UCSD-AML1 (cell line): ENCODE measurements around the gene AGAP1.

Experiments
- DNase-seq: peaks from one replicate; lab custom pipeline; 2025; ENCODE audit not compliant: unreplicated experiment; lab: John Stamatoyannopoulos, UW

Gene AGAP1

DNA sequence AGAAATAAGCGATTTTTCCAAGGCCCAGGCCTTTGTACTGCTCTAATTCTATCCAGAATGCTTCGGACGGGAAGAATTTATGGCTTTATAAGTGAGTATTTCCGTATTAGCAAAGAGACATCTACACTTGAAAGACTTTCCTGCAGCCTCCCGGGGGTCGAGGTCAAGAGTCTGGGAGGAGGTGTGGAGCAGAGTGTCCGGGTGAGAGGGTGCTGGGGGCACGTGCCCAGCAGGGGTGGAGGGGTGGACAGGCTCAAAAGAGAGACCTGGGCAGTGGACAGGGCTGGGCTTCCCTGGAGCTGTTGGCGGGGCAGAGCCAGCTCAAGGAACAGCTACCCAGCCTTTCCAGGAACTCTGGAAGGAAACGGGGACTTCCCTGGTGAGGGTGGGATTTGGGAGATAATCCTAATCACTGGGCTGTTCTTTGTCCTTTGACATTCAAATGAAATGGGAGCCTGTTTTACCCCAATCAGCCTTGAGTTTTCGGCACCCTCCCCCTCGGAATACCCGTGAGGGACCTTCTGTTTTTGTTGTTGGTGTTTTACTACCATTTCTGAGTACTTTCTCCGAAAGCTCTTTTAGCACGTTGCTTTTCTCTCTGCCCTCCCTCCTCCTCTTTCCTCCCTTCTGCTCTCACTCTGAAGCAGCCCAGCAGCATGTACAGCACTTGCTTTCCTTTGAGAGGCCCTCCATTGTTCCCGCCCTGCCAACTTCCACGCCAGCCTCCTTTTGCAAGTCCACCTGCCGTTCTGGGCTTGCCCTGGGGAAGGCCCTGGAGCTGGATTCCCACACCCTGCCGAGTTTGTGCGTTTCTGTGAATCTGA, 164.7 kb downstream of the AGAP1 start:
- DNase-seq = no peak

DNA sequence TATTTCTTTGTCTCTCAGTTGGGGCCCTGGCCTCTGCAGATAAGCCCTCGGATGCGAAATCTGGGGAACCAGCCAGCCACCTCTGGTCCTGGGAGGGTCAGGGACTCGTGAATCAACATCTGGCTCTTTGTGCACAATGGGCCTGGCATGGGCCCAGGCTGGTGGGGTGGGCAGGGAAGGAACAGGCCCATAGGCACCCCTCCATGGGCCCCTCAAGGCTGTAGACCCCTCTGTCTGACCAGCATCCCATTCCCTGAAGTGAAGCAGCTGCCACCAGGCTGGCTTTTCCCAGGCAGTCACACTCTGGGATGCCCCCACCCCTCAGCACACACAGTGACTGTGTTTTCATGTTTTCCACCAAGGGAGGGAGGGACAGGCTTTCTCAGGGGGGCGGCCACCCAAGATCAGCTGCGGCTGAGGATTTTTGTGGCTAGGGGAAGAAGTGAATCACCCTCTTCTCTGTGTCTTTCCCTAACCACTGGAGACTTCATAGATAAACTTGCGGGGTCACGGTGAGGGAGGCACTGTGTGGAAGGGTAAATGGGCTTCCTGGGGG, 166.0 kb downstream of the AGAP1 start:
- DNase-seq = no peak

GRCh38 chr2:235660484-235661082, 166.7 kb downstream of the AGAP1 start:
- no peak for DNase-seq

GRCh38 chr2:235661167-235661937, 167.5 kb downstream of the AGAP1 start:
- no peak for DNase-seq

GRCh38 chr2:235661952-235662351, 168.1 kb downstream of the AGAP1 start:
- no peak for DNase-seq

GRCh38 chr2:235663875-235664274, 170.0 kb downstream of the AGAP1 start:
- no peak for DNase-seq

- DNase-seq = no peak
These were observed 171.9 kb downstream of the AGAP1 start for GRCh38 chr2:235665661-235666212.

- no peak for DNase-seq
These were observed 172.5 kb downstream of the AGAP1 start for GRCh38 chr2:235666213-235666781.

- DNase-seq = no peak
These were observed 174.9 kb downstream of the AGAP1 start for GRCh38 chr2:235668782-235669181.

DNA sequence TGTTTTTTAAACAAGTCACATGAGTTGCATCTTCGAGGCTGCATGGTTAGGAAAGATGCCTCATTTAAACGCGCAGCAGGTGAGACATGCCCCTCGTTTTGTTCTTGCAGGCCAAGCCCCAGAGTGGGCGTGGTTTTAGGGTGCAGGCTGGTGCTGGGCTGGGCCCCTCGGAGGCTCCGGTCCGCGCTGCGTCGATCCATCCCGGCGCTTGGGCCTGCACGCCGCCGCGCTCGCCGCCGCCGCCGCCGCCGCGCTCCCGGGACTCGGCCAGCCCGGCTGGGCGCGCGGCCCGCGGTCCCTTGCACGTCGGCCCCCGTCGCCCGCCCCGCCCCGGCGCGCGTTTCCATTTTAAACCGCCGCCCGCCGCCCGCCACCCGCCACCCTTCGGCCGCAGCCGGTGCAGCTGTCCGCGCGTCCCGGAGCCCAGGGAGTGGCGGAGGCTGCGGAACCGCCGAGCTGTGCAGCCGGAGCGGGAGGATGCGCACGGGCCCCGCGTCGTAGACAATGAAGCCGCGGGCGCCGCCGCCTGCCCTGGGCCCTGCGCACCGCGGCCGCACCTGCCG, 175.5 kb downstream of the AGAP1 start:
- no peak for DNase-seq

GRCh38 chr2:235669983-235670962, 176.4 kb downstream of the AGAP1 start:
- DNase-seq = no peak

- DNase-seq = peak; percentile 17
These were observed 177.3 kb downstream of the AGAP1 start for GRCh38 chr2:235670974-235671787.

DNA sequence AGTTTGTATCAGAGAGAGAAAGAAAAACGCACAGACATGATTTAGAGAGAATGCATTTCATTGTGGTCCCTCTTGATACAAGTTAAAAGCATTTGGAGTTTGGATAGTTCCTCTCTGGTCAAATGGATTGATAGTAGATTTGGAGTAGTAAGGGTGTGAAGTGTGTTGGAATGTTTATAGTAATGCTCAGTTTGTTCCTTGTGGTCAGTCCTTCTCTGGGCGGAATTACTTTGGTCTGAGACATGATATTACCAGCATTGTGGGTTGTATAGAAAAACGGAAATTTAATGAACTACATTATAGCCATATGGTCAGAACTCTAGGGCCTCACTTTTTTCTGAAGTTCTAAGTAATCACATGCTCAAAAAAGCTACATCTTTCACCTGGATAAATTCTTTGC, 178.9 kb downstream of the AGAP1 start:
- no peak for DNase-seq

DNA sequence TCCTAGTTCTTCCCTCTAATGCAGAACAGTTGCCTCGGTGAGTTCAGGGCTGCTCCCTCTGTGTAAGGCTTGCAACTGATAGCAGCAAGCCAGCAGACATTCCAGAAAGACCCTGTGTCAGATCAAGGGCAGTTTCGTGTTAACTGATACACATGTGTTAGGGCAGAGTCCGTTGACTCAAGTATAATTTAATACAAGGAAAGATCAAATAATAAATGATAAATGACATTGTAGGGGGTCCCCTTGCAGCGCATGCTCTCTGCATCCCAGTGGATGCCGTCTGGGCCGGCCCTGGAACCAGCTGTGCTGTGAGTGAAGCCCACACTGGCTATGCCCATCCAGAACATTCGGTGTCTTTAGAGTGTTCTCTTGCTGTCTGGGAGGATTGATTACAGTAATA, 180.3 kb downstream of the AGAP1 start:
- DNase-seq = no peak

DNA sequence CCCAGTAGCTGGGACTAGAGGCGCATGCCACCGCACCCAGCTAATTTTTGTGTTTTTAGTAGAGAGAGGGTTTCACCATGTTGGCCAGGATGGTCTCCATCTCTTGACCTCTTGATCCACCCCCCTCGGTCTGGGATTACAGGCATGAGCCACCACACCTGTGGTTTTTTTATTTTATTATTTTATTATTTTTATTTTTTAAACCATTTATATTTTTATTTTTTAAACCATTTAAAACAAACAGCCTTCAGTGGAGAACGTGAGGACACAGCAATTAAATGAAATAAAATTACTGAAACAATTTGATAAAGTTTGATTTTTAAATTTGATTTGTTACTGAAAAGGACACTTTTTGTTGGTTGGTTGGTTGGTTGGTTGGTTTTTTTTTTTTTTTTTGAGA, 181.0 kb downstream of the AGAP1 start:
- DNase-seq = no peak

DNA sequence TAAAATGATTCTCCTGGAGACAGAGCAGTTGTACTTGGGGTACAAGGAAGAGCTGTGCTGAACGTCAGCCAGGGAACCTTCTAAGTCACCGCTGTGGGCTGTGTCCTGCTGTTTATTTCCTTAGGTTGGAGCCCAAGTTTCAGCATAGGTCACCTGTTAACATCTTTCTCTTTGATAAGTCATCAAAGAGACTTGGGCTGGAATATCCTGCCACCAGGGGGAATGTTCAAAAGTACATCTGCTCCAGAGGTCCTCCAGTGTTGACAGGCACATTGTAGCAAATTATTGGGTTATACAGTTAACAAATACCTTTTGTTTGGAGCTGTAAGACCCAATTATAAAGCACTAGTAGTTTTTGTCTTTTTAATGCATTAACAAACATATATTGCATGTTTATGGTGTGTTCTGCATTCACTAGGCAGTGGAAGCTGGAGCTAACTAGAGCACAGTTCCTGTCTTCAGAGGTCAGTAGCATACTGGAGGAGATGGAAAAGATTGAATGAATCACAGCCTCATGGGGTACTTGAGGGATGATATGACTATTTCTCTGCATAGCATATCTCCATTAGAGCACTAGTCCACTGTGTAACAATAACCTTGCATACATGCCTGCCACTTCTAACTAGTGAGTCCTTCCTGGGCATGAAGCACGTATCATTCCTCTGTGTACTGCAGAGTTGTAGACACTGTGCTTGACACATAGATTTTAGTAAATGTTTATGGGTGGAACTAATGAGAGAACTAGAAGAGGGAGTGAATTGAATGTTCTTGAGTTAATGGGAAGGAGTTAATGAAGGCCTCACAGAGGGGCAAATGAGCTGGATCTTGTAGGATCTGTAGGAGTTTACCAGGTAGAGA, 182.1 kb downstream of the AGAP1 start:
- no peak for DNase-seq

DNA sequence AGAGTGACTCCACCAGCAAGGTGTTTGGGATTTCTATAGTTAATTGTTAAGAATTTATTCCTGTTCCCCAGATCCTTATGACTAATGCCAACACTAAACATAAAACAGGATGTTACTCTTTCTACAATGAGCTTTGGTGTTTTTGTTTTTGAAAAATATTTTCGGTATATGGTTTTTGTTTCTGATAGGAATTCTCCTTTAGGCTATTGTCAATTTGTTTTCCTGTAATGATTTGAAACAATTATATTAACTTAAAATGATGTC, 182.6 kb downstream of the AGAP1 start:
- no peak for DNase-seq

DNA sequence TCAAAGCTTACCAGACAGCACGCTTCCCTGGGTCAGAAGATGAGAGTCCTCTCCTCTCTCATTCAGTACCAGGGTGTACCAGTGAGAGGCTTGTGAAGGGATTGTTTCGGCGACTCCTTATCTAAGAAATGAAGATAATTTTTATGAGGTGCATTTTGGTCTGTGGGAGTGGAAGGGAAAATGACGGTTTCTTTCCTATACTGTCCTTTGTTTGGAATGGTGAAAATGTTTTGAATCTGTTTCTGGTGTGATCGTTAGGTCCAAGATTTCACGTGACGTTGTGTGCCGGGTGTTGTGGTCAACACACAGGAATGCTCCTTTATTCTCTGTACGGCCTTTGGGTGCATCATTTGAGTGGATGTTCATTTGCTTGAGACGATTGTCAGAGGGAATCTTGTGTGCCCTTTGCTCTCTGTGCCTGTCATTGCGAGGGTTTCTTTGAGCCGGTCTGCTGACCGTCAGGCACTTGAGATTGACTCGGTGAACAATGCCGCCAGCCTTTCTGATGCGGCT, 183.5 kb downstream of the AGAP1 start:
- DNase-seq = no peak
